GM19397 (cell line): ENCODE measurements around the gene WRAP73.
"Not testable (repeated sequence)": the region's sequence is repeated elsewhere in the genome, so short reads cannot be mapped to it uniquely, and the experiment has no call there.

ENCODE experiments used
- ATAC-seq: cut with Tn5 transposase; IDR thresholded peaks from one replicate; pipeline ENCODE4 v1.9.1; 2021; ENCODE audit warnings: mild to moderate bottlenecking, moderate library complexity; ENCODE audit not compliant: unreplicated experiment

Gene WRAP73

DNA sequence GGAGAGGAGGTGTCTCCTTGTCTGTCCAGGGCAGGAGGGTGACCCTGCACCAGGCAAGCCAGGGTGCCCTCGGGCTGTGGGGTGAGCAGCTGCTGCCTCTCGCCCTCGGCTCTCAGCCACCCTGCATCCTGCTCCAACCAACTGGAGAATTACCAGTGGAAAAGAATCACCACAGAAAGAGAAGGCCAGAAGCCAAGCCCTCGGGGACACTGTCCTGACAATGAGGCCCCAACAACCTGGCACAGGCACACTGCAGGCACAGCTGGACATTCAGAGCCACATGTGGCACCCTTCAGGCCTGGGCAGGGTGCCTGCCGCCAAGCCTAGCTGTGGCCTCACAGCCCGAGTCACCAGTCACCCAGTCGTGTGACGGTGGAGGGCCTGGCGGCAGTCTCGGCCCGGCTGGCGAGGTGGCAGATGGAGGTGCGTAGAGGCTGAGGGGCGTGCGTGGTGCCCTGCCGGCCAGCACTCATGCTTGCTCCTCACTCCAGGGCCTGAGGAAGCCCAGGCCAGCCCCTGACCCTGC, 50.6 kb downstream of the WRAP73 start:
- ATAC-seq = no peak

DNA sequence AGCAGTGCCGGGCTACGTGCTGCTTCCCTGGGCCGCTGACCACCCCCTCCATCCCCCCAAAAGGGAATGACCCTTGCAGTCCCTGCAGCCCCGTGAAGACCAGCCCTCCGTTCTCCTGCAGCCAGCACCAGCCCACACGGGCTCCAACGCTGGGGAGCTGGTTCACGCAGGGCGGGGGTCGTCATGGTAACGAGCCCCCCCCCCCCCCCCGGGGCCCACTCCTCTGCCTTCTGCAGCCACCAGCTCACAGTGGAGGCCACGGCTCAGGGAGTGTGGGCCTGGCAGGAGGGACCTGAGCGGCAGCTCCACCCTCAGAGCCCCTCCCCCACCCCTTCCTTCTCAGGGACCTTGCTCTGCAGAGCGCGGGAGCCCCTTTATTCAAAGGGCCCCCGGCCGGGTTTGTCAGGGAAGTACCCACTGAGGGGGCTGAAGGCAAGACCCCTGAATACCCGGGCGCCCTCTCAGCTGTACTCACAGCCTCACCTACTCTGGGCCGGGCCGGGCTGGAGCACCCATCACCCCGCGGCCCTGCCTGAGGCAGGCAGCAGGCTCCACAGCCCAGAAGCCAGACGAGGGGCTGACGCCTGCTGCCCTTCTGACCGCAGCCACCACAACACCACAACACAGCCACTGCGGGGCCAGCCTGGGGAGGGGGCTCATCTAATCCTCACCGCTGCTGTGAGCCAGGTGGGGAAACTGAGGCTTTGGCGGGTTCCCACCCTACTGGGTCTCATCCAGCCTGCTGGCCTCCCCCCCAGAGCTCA, 51.2 kb downstream of the WRAP73 start:
- no peak for ATAC-seq

GRCh38 chr1:3598051-3598491, 51.8 kb downstream of the WRAP73 start:
- ATAC-seq = no peak

DNA sequence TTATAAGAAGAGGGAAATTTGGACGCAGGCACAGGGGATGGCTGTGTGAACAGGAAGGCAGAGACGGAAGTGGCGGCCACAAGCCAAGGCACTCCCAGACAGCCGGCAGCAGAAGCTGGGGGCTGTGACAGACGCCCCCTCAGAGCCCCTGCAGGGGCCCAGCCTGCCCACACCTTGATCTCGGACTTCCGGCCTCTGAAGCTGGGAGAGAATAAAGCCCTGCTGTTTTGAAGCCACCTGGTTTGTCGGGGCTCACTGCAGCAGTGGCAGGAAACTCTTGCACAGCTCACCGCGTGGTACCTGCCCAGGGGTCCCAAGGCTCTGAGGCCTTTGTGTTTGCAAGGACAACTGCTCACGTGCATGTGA, 52.3 kb downstream of the WRAP73 start:
- ATAC-seq = no peak

DNA sequence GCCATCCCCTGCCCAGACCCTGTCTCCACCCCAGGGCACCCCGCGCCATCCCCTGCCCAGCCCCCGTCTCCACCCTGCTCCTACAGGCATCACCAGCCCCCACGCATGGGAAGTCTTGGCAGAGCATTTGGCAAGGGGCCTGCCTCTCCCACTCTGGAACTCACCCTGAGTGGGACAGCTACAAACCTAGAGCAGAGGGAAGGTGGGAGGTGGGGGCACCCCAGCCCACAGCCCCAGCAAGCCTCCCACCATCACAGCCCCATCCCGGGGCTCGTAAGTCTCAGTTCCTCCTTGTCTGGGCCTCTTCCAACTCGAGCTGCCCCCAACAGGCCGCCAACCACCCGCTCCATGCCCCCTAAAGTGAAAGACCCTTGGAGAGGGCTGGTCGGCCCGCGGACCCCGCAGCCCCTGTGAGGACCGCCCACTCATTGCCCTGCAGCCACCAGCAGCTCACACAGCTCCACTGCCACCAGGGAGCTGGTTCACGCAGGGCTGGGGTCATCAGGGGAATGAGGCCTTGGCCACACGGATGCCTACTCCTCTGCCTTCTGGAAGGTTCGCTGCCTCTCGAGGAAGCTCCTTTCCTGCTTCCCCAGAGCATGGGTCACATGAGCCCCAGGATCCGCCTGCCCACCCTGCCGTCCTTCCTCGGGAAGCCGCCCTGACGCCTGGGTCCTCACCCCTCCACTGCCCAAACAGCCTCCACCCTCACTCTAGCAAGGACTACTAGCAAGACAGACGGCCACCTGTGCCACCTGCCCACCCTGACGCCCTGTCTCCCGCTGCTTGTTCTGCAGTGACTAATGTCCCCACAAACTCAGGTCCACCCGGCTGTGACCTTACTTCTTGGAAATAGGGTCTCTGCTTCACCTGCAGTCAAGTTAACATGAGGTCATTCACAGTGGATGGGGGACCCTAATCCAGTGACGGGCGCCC, 53.0 kb downstream of the WRAP73 start:
- ATAC-seq = no peak

DNA sequence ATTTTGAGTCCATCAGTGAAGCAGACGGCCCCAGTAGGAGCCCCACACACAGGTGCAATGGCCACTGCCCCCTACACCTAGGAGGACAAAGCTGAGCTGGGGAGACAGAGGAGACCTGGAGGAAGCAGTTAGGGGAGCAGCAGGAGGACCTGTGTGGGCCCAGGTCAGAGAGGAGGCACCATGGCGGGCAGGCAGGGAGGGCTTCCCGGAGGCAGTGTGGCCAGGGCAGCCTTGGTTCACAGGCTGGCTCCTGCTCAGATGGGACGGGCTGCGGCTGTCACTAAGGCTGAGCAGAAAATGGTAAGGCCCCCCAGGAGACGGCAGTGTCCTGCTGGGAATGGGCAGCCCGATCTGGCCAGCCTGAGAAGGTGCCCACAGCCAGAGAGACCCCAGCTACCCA, 54.0 kb downstream of the WRAP73 start:
- ATAC-seq = no peak

DNA sequence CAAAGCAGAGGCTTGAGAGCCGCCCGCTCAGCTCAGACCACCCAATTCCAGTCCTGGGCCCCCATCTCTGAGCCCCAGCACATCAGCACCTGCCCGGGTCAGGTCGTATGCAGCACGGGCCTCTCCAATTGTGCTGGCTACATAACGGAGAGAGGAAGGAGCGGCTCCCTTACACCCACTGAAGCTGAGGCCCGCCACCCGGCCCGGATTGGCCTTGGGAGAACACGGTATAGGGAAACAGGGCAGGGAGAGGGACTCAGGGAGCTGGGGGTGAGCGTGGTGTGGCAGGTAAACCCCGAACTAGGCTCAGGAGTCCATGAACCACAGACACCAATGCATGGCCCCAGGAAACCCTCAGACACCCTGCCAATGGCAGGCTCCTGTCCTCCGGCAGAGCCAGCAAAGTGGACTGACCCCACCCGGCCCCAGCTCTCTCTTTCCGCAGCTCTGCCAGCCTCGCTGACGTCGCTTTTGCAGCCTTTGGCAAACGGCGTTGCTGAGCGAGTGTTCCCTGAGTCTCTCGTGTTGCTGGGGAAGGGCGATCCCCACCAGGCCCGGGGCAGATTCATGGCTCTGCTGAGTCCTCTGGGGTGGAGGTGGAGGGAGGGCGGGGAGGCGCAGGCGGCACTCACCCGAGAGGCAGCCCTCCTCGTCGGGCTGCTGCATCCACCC, 55.1 kb downstream of the WRAP73 start:
- no peak for ATAC-seq

- no peak for ATAC-seq
These were observed 56.2 kb downstream of the WRAP73 start for GRCh38 chr1:3593745-3594144.

DNA sequence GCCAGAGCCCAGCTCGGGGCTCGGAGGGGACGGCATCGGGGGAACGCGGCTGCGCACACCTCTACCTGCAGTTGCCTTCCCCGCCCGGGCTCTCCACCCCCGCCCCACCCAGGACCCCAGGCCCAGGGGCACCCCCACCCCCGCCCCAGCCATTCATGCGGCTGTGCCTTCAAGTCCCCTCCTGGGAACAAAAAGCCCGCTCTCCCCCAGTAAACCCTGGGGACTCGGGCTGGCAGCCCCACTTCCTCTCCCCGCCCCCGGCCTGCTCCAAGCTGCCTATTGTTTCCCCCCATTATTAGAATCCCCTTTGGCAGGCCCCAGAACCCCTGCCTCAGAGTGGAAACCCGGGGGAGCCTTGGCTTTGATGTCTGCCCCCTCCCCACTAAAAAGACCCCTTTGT, 56.6 kb downstream of the WRAP73 start:
- ATAC-seq = no peak

DNA sequence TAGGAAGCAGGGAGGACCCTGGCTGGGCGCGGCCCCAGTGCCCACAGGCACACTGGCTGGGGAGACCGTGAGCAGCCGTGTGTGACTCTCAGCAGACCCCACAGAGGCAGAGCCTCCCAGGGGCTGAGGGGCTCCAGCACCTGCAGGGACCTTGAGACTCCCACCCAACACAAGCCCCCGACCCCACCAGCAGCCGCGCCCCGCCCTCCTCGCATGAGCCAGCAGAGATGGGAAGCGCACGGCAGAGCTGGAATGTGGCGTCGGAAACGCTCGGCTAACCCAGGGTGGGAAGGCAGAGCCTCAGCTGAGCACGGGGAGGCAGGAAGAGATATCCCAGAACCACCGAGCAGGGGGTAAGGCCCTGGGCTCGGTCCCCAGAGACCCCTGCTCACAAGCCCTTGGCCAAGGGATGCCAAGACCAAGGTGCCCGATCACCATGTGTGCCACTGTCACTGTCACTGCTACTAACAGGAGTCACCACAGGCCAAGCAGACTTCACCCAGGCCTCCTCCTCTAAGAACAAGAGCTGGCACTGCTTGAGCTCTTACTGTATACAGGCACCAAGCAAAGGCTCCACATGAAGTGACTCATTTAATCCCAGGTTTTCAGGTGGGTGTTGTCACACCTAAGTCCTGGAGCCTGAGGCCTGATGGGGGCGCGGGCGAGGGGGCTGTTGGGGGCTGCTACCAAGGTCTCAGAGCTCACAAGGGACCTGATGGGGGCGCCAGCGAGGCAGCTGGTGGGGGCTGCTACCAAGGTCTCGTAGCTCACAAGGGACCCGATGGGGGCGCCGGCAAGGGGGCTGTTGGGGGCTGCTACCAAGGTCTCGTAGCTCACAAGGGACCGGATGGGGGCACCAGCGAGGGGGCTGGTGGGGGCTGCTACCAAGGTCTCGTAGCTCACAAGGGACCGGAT, 58.7 kb downstream of the WRAP73 start:
- no peak for ATAC-seq

DNA sequence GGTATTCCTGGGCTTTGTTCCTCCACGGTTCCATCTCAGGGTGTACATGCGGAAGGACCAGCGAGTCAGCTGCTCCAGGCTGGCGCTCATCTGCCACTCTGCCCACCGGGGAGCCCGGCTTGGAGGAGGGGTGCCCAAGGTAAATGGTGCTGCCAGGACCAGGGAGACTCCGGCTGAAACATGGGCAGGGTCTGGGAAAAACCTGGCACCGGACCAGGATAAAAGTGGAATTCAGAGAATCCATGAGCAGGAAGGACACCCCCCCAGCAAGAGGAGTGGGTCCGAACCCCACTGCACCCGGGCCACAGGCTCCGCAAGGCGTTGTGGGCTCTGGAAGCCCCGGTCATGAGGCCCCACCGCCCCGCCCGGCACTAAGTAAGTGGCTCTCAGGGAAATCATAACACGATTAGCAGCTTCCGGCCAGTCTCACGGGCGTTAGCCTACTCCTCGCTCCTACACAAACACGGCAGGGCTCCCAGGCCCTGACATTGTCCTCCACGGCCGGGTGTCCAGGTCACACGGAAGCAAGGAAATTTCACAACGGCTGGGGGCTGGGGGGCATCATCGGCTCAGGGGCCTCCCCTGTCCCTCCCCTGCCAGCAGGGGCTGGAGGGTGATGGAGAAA, 59.7 kb downstream of the WRAP73 start:
- no peak for ATAC-seq

GRCh38 chr1:3588395-3588794, 61.5 kb downstream of the WRAP73 start:
- ATAC-seq = no peak

DNA sequence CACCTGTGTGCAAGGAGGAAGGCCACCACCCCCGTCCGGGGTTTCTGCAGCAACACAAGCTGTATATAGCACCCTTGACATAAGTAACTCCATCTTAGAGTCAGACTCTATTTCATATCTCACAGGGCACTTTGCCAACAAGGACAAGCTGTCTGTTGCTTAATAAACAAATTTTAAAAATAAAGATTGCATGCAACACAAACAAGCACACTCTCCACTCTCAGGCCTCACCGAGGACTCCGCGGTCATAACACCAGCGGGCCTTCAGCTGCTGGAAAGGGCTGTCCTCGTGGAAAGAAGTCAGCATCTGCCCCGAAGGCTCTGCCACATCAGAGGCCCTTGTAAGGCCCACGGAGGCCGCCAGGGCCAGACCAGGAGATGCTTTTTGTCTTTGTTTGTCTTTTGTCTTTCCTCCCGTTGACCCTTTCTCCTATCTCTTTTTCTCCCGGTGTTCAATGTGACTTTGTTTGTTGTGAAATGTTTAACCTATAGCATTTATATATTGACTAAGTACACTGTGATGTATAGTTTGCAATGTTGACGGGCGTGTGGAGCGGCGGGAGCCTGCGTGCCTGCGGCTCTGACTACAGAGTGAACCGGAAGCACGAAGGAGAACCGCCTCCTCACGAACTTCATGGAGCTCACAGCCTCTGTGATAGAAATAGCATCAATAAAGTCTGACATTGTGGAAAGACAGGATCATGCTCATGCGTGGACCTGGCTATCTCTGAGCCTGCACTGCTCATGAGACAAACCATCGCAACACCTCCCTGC, 62.7 kb downstream of the WRAP73 start:
- ATAC-seq = no peak

DNA sequence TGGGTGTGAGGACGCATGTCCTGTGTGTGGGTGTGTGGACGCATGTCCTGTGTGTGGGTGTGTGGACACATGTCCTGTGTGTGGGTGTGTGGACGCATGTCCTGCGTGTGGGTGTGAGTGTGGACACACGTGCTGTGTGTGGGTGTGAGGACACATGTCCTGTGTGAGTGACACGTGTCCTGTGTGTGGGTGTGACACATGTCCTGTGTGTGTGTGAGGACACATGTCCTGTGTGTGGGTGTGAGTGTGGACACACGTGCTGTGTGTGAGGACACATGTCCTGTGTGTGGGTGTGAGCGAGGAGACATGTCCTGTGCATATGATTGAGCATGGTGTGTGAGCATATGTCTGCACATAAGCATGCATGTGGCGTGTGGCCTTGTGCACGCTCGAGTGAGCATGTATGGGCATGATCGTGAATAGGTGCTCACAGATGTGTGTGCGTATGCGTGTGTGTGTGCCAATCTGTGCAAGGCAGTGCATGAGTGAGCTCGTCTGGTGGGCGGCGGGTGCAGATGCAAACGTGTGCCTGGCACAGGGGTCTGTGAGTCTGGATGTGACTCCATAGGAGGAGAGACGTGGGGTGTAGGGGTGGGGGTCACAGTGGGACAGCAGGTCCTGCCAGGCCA, 63.8 kb downstream of the WRAP73 start:
- ATAC-seq = no peak

GRCh38 chr1:3585353-3585868, 64.5 kb downstream of the WRAP73 start:
- ATAC-seq = not testable (repeated sequence)

- ATAC-seq = no peak
These were observed 65.0 kb downstream of the WRAP73 start for GRCh38 chr1:3584915-3585314.

- ATAC-seq = not testable (repeated sequence)
These were observed 66.2 kb downstream of the WRAP73 start for GRCh38 chr1:3583751-3584150.

DNA sequence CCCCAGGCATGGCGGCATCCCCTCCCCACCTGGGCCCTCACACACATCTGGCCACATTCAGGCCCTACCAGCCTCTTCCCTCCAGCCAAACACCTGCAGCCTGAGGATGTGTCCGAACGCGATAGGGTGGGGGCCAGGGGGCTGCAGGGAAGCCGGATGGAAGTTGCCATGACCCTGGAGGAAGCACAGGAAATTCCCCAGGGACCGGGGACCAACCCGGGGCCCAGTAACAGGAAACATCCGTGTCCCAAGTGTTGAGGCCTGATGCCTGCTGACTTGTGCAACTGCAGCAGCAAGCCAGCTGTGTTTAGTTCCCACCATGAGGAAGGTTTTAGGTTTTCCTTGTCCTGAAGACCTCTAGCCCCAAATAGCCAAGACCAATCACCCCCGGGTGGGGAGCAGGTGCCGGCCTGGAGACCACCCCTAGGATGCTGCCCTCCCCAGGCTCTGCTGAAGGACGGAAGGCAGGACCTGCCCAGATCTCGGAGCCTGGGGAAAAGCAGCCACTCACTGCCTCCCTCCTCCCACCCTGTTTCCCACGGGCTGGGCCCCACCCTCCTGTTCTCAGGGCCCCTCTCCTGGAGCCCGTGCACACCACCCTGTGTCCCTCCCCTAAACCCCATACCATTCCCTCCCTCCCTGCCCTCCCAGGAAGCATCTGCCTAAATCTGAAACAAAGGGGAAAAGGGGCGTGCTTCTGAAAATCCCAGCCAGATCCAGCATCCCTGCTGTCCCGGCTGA, 68.4 kb downstream of the WRAP73 start:
- no peak for ATAC-seq
